Stimulated activated CD4-positive, alpha-beta T cell treated with anti-CD3 and anti-CD28 coated beads, Interleukin-12 subunit alpha, Interleukin-12 subunit beta, amount 100 ng/mL, for 4 hours (primary cell): ENCODE measurements around the gene CERS3.

Experiments
- DNase-seq: peaks from one replicate; pipeline ENCODE4 v3.0.0-alpha.2; 2020

The CERS3 gene

DNA sequence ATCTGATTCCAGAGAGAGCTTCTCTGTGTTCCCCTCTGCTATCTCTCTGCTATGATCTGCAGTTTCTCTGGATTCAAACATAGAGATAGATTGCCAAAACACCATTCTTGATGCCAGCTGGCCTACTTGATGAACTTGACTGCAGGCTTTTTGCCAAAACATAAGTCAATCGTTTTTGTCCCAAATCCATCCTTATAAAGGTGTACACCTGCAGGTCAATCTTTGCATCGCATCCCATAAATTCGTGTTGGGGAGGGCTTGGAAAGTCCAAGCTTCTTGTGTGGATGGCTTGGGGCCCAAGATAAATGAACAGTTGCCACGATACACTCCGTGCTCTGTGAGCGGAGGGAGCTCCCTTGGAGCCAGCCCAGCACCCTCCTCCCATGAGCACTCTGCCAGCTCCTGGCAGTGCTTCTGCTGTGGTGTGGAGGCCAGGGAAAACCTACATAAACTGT, 2.7 kb downstream of the CERS3 start:
- no peak for DNase-seq

DNA sequence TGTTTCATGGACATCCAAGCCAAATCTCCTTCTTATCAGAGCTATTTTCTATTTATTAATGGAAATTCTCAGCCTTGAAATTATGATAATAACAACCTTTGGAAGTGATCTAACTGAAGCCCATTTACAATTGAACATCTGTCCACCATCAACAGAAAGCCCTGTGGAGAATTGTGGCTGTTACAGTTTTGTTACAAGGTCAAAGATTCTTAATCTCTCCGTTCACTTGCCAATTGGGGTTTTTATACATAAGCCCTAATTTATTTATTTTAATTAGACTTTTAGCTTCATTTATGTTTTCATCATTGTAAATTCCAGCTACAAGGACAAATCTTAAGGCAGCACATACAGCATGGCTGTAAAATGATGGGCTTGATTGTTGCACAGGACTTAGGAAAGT, 3.3 kb downstream of the CERS3 start:
- DNase-seq = no peak

DNA sequence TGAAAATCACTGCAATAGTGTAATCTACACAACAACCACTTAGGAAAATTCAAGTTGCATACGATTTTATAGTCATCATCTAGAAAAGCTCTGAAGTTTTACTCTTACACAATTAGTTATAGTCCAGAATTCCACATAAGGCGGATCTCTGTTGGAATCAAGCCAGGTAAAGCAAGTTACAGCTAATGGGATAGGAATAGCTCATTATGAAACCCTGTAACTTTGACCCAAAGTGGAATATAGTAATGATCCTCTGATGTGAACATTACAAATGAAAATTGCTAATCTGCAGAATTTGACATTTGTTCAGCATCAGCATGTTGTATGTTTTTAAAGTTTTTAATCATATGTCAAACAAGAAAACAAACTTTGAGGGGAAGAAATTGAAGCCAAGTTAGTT, 4.4 kb downstream of the CERS3 start:
- DNase-seq = no peak

DNA sequence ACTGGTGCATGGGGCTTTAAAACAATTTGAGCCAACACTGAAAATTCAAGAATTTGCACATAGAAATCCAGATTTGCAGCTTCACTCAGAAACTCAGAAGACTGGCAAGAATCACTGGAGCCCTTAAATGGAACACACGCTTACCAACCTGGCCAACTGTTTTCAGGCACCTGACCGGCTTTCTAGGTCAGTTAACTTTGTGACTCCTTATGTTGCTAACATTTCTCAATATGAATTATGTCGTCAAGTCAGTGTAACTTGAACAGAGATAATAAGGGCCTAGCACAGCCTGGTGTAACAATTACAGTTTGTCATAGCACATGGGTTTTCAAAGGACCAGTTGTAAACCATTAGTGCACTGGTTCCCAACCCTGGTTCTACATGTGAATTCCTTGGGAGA, 6.8 kb downstream of the CERS3 start:
- DNase-seq = no peak

DNA sequence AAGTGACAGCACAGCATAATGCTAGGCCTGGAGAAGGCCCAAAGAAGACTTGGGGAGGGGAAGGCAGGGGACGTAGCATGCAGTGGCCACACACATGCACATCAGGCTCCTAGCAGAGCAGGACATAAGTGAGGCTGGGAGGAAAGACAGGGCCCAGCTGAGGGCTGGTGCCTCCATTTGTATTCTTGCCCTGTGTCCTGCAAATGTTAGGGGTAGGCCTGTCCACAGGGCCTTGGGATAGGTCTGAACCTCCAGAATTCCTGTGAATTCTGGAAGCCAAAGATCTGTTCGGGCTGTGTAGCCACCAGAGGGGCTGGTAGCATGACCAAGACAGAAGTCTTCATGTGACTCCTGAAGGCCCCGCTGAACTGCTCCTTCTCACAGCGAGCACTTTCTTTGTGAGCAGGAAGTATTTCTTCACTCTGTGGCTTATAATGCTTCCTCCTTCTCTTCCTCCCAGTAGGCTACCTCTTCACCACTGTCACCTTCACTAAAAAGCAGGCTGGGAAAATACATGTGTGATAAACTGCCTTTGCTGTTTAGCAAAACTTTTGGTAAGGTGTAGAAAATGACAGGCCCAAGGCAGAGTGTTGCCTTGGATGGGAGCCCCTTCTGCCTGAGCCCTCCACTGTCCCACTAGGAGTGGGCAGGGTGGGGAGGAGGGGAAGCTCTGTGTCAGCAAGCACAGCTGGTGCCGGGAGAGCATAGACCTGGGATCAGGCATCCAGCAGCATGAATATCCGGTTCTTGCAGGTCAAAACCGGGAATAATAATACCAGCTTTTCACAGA, 8.4 kb downstream of the CERS3 start:
- no peak for DNase-seq

DNA sequence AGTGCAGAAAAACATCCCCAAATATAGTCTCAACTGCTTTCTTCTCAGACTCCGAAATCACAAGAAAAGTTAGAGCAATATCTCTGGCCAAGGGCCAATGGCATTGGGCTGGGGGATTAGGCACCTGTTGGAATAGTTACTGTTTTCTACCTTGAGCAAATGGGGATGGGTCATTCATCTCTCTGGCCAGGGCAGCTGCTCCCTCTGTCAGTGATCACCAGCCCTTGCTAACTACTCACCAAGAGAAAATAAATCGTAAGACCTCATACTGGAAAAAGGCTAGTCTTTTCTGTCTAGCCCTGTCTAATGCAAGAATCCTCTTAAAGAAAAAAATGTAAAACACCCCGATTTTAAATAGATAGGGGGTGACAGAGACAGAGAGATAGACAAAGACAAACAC, 10.9 kb downstream of the CERS3 start:
- no peak for DNase-seq

DNA sequence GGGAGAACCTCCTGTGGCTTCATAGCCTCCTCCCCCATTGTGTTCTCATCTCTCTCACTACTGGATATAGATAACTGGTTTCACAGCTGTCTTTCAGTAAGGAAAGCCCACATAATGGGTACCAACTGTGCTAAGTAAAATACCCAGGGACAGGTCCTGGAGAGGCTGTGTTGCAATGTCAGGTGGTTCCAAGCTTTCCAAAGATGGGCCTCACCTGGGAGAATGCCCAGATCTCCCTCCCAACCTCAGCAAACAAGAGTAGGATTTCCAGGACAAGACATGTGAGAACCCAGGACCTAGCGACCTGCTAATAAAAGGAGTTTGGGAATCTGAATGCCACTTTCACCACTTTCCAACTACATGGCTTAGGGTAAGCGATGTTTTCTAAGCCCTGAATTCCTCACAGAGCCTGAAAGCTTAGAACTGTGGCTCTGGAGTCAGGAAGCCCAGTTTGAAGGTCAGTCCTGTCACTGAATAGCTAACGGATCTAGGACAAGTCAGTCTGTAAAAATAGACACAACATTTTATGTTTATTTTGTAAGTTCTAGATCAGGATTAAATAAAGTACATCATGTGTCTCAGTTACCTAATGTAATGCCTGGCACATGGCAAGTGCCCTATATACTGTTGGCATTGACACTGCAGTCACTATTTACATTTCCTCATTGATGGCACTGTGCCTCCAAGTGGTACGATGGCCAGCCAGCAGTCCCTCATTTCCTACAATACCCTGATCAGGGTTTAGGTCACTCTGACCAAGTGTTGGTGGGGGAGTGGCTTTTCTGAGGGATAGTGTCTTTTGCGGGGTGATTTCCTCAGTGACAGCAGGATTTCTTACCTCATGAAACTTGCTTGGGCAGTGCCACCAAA, 11.9 kb downstream of the CERS3 start:
- DNase-seq = no peak

DNA sequence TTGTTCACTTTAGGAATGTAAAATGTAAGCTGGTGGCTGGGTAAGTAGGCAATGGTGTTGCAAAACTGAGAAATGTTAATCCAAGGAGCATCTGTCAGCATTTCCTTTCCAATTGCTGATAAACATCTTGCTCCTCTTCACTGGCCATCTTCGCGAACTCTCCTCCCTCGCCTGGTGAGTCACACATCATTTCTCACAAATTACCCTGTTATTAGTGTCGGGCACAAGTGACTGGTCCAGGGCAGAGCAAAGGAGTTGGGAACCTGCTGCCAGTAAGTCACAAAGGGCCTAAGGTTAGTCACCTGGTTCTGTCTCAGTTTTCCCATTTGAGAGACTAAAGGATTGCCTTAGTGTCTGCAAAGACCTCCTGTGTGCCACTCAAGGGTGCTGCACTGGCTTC, 13.0 kb downstream of the CERS3 start:
- DNase-seq = no peak

DNA sequence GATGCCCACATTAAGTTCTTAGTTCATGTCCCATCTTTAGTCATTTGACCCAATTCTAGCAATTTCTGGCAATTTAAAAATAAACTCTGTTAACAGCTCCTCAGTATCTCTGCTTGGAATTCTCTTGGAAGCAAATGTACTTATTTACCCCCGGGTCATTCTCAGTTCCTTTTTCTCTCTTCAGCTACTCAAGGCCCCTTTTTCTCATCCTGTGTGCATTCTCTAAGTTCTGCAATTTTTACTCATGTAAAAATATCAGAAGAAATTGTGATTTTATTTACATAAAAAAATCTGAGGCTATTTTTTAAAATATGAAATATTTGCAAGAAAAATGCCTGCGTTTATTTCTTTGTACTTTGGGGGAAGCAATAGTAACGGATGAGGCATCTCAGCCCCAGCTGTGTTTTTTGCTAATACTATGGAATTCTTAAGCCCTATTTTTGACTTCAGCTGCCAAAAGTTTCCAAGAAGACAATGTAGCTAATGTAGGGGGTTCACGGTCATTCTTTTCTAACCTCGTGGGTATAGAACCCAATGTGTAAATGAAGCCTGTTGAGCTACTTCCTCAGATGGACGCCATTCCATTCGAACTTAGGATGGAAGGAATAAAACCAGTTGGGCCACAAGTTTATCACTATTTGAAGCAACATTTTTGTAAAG, 20.0 kb downstream of the CERS3 start:
- no peak for DNase-seq

DNA sequence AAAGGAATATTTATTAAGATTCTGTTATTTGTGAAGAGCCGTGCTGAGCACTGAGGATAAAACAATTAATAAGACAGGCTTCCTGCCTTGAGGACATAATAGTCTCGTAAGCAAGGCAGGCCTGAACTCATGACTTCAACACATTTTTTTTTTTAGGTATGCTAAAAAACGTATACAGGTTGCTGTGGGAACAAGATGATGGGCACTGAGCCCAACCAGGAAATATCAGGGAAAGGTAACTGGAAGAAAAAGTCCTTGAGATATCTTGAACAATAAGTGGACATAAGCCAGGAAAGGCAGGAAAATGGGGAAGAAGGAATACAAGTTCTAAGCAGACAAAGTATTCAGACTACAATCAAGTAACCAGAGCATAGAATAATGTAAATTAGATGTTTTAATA, 26.1 kb downstream of the CERS3 start:
- DNase-seq = no peak

DNA sequence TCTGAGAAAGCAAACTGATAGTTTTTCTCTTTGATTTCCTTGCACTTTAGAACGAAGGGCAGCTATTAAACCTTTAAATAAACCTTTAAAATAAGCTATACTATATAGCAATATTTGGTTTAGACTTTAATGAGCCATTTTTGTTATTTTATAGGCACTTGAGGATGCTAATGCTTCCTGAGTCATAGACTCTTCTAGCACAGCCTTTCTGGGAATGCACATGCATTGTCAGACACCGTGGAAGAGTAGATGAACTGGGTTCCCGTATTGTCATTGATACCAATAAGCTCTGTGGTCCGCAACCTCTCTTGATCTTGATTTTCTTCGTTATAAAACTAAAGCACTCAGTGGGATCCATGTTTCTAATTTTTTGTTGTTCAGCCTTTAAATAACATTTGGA, 27.6 kb downstream of the CERS3 start:
- no peak for DNase-seq

DNA sequence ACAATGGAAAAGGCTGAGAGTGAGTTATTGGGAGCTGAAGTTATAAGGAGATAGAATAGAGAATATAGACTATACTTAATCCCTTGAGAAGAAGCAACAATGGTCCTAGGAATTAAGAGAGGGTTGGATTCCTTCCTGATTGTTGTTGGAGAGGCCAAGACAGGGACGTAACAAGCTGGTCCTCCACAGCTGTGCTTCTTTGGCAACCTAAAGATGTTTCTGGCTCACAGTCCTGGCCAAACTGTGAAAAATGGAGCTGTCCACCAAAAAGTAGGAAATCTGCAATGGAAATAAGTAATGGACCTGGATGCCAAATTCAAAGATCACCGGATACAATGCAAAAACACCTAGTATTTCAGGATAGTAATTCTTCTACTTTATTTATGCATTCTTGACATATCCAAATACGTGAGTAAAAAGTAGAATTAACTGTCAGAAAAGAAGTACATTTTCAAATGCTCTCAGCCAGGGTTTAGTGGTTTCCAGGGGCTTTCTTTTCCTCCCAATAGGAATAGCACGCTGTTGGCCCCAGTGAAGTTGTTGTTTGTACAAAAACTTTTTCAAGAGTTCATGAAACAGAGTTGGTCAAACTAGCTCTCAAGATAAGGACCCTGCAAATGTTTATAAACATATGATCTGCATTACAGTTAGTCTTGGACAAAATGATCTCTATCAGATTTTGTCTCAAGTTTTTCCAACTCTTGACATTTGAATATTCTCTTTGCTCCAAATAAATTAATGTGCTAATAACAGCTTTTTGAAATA, 28.3 kb downstream of the CERS3 start:
- no peak for DNase-seq

DNA sequence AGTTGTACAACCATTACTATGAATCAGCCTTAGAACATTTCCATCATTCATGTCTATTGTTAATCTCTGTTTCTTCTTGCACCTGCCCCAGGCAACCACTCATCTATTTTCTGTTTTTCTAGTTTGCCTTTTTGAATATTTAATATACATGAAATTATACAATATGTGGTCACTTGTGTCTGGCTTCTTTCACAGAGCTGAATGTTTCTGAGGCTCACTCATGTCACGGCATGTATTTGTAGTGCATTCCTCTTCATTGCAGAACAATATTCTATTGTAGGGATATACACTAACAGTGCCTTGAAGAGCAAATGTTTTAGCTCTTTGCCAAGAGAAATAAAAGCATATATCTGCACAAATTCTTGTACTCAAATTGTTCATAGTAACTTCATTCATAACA, 32.9 kb downstream of the CERS3 start:
- DNase-seq = no peak

DNA sequence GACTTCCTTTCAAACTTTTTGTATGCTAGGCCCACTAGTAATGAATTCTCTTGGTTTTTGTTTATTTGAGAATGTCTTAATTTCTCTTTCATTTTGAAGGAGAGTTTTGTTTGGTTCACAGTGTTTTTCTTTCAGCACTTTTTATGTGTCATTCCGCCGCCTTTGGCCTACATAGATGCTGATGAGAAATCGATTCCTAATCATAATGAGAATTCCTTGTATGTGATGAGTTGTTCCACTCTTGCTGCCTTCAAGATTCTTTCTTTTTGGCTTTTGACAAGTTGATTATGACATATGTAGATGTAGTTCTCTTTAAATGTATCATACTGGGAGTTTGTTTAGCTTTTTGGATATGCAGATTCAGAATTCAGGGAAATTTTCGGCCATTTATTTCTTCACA, 35.5 kb downstream of the CERS3 start:
- no peak for DNase-seq

DNA sequence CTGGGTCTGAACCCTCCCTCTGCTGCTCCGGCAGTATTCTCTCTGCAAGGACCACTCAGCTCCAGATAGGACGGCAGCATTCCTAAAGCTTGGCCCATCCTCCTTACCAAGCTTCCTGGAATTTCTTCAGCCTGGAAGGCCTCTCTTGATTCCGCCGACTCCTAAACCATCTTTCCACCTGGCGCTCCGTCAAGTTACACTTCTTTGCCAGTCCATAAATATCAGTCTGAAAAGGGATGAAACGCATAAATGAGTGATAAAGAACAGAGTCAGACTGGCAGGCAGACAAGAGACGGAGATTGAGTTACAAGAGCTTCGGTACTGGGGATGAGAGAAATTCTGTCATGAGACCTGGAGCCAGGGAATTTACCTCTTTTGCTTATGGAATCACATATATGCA, 44.3 kb downstream of the CERS3 start:
- DNase-seq = no peak

DNA sequence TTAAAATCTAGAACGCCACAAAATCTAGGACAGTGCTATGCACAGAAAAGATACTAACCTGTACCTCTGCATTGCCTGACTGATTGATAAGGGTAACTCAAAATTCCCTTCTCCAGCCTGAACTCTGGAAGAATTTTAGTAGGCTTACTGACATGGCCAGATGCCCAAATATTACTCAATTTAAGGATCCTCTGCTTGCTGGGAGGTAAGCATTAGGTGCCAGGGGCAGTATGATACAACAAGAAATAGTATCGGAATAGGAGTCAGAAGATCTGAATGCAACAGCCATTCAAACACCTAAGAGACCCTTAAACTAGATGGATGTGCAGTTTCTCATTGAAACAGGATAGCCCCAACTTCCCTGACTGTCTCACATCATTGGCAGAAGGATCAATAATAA, 45.4 kb downstream of the CERS3 start:
- no peak for DNase-seq

DNA sequence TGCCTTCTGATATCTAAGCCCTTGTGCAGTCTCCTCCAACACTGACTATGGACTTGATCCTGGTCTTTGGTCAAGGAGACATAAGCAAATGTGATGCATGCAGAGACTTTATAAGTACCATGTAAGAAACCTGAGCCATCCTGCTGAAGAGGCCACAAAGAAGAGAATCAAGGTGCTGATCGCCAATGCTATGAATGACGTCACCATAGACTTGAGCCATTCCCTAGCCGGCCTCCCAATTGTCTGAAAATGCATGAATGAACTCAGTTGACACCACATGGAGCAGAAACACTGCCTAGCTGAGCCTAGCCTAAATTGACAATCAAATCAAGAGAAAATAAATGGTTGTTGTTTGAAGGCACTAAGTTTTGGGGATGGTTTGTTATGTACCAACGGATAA, 51.9 kb downstream of the CERS3 start:
- no peak for DNase-seq

DNA sequence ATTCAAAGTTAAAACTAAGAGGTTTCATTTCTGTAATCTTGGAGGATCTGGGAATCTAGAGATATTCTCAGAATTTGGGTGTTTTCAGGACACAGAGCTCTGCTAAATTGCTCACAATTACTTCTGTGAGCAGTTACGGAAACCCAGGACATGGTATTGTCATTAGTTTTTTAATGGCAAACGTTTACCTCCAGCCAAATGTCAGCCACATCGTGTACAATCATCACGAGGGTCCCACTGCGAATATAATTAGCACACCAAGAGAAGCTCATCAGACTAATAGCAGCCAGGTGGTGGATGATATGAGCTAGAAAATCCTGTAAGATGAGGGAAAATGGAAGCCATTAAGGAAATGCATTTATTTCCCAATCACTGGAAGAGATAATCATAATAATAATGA, 56.0 kb downstream of the CERS3 start:
- DNase-seq = no peak

DNA sequence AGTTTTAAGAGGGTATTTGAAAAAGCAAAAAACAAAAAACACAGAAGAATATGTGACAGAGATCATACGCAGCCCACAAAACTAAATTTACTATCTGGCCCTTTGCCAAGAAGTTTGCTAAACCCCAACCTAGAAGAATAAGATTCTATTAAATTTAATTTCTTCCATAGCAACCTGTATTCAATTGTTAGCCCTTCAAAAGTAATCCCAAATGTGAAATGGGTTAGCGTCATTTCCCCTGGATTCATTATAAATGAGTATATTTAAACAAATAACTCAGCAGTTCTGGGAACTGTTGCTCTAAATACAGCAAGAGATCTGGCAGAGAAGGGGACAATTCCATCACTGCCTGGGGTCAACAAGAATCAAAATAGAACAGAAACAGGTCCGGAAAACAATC, 56.8 kb downstream of the CERS3 start:
- DNase-seq = no peak

DNA sequence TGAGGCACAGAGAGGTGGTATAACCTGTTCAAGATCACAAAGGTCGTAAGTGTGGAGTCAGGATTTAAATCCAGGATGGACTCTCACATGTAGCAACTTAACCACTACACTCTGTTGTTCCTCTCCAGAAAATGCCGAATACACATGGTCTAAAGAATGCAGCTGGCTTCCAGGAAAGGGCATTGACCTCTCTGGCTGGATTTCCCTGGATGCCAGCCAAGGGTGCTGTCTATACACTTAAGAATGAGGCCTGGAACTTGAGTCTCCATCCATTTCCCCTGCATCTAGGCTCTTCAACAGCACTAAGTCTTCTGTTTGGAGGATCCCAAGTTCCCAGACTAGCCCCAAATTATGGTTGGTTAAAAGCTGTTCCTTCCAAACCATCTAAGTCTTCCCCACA, 60.5 kb downstream of the CERS3 start:
- no peak for DNase-seq

DNA sequence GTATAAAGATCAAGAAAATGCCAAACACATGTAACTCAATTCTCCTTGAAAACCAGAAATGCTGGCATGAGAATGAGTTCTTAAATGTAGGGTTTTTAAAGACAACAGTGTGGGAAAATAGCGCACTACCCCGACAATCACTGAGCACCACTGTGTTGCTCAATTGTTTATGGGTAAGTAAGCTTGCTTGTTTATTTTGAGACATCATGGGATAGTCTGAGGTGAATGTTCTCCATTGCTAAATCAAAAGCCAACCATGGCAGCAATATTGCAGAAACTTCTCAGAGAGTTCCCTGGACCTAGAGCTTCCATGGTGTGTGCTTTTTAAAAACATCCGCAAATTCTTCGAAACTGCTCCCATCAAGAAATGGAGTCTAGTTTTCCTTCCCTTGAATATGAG, 62.7 kb downstream of the CERS3 start:
- DNase-seq = no peak

DNA sequence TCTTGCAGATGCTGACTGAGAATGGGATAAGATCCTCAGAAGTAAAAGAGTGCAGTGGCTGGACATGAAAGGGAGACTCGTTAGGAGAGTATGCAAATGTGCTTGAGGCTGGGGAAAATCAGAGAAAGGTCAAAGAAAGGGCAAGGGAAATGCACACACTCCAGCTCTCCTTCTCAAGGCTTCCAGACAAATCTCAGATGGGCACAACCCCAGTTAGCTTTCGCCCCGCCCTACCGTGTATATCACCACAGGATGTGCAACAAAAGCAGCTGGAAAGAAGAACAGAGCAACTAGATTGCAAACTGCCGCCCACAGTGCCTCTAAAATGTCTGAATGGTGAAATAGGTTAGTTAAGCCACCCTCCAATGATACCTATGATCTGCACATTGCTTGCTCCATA, 63.9 kb downstream of the CERS3 start:
- no peak for DNase-seq

DNA sequence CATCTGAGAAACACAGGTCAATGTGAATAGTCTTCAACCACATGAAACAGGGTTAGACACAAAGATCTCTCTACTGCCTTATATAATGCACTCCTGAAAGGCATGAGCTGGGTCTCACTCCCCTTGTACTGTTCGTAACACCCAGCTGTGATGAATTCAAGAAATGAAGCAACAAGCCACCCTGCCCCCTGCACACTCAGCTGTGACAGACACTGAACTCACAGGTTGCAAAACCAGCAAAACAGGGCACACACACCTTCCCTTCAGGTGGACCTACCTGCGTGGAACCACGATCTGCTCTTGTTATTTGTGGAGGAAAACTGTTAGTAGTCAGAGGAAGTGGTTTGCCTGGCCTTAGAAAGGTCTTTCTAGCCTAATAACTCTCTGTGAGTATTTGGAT, 64.5 kb downstream of the CERS3 start:
- DNase-seq = no peak
